Measurements from ENCODE around the gene RABGAP1L. TPM values are rescaled to one million over a fixed set of nuclear protein-coding genes. Genes with fewer than 3 reads are reported as not detected.
"Not testable (repeated sequence)": the region's sequence is repeated elsewhere in the genome, so short reads cannot be mapped to it uniquely, and the experiment has no call there.

RABGAP1L gene
- total and polyA plus RNA-seq, 2 of the 4 experiments (the other 2 are of a cell fraction): 7.9 to 26.7 TPM

GRCh38 chr1:174320897-174321296 lies 161.6 kb downstream of the RABGAP1L start:
- H2BK15ac ChIP-seq (ENCODE audit: low read depth, low read length); intact Hi-C loops (cut with micrococcal nuclease); BruUV-seq (replicated peaks); H2AFZ ChIP-seq (replicated peaks; ENCODE audit: low read length, poor library complexity); H3K4me3 ChIP-seq (ENCODE audit: insufficient read depth, low read depth, low read length); H4K5ac ChIP-seq (ENCODE audit: low read depth, low read length); H3K79me1 ChIP-seq (ENCODE audit: low read depth in 1 of 2, low read length in 2 of 2); H3K18ac ChIP-seq (ENCODE audit: low read depth, low read length); H3K23ac ChIP-seq (ENCODE audit: low read depth, low read length); CTCF ChIA-PET; H3K36me3 ChIP-seq (ENCODE audit: control insufficient read depth, insufficient read depth, low read length); H3K56ac ChIP-seq (ENCODE audit: extremely low read depth, insufficient read depth, low read length); H2AK9ac ChIP-seq (replicated peaks; ENCODE audit: low read depth, low read length, poor library complexity); H3K4ac ChIP-seq (ENCODE audit: low read depth, low read length); dilution Hi-C loops (cut with HindIII; ENCODE audit: low sequenced_read_pairs, unreplicated experiment); H3K9me1 ChIP-seq (ENCODE audit: insufficient read depth, low read length); POLR2A ChIA-PET (ENCODE audit: unreplicated experiment); H4K20me1 ChIP-seq (ENCODE audit: insufficient read depth, low read length); H2AK5ac ChIP-seq (ENCODE audit: low read depth, low read length); H3K9me3 ChIP-seq (ENCODE audit: control insufficient read depth, insufficient read depth, low read length); H2BK20ac ChIP-seq (ENCODE audit: low read depth, low read length); H3K27me3 ChIP-seq (ENCODE audit: control insufficient read depth, insufficient read depth, low read length); H3K9ac ChIP-seq (ENCODE audit: low read depth, low read length); H3K14ac ChIP-seq (replicated peaks; ENCODE audit: low read depth, low read length); H3K27ac ChIP-seq (ENCODE audit: insufficient read depth, low read length); H3K4me2 ChIP-seq (ENCODE audit: low read depth, low read length); in situ Hi-C loops (cut with MboI; ENCODE audit: low sequenced_read_pairs); H4K91ac ChIP-seq (ENCODE audit: insufficient read depth, low read depth, low read length); H3K4me1 ChIP-seq (ENCODE audit: control insufficient read depth, insufficient read depth, low read length); DNase-seq; ATAC-seq (ENCODE audit: low read depth); H2BK5ac ChIP-seq (ENCODE audit: low read depth, low read length, poor library complexity, severe bottlenecking); H2BK120ac ChIP-seq (ENCODE audit: low read depth, low read length); H4K8ac ChIP-seq (ENCODE audit: low read depth in 2 of 2, low read length in 2 of 2): not testable (repeated sequence)
- WGBS, 2 experiments (ENCODE audit: extremely low coverage in 2 of 2, insufficient read length in 1 of 2): 100% methylated on average over 1 of the region's 3 CpGs; no CpG with 5 or more reads in 1 of the 2 experiments
